ENCODE results near the gene SGK1.
"Not testable (repeated sequence)": the region's sequence is repeated elsewhere in the genome, so short reads cannot be mapped to it uniquely, and the experiment has no call there.

SGK1 gene

GRCh38 chr6:134235937-134236751 lies 81.8 kb downstream of the SGK1 start:
- Histone ChIP-seq H3K9me3 (ENCODE audit: control insufficient read depth, insufficient read depth, low read depth, low read length) (no peaks in the 10 kb centered on the region), H3K36me3 (ENCODE audit: control insufficient read depth in 2 of 2, insufficient read depth in 1 of 2, low read length in 2 of 2) (no peaks in the 10 kb centered on the region), H3K4me3 (ENCODE audit: low read depth, low read length) (no peak overlapping the region), H3K27ac (ENCODE audit: extremely low read depth, low read depth, low read length) (no peak overlapping the region), H3K4me1 (ENCODE audit: control insufficient read depth, insufficient read depth, low read length) (no peaks in the 10 kb centered on the region)
- ChIA-PET POLR2A (no interaction called here), CTCF (interaction anchor here (0.6 kb wide), 2 partner anchors 678 to 704 kb away, joined by 3 to 4 read pairs; no protein-coding TSS in a partner anchor)
- TF ChIP-seq ZNF404 (tag by site-specific recombination; IDR thresholded peaks at IDR 0.05) (no peak), ZNF585B (tag by site-specific recombination; IDR thresholded peaks at IDR 0.05) (no peak), ZBTB49 (tag by site-specific recombination; IDR thresholded peaks at IDR 0.05; ENCODE audit: low read depth) (no peak), ZNF433 (tag by site-specific recombination; IDR thresholded peaks at IDR 0.05; ENCODE audit: low read depth) (no peak), ZNF26 (tag by site-specific recombination; IDR thresholded peaks at IDR 0.05) (no peak), ZNF658 (tag by site-specific recombination; IDR thresholded peaks at IDR 0.05) (no peak), ZNF211 (tag by site-specific recombination; IDR thresholded peaks at IDR 0.05; ENCODE audit: low read depth) (no peak), SALL2 (tag by site-specific recombination; IDR thresholded peaks at IDR 0.05; ENCODE audit: borderline replicate concordance) (no peak), ZNF341 (tag by site-specific recombination; IDR thresholded peaks at IDR 0.05; ENCODE audit: low read depth) (no peak), KLF16 (tag by site-specific recombination; IDR thresholded peaks at IDR 0.05) (no peak), ZNF350 (tag by site-specific recombination; IDR thresholded peaks at IDR 0.05) (no peak), ZNF843 (tag by site-specific recombination; IDR thresholded peaks at IDR 0.05) (no peak)

GRCh38 chr6:134235334-134235733 lies 82.6 kb downstream of the SGK1 start:
- H3K9me3 ChIP-seq (ENCODE audit: control insufficient read depth, insufficient read depth, low read depth, low read length); H3K4me3 ChIP-seq (ENCODE audit: low read depth, low read length); H3K27ac ChIP-seq (ENCODE audit: extremely low read depth, low read depth, low read length); POLR2A ChIA-PET; H3K4me1 ChIP-seq (ENCODE audit: control insufficient read depth, insufficient read depth, low read length); H3K36me3 ChIP-seq (ENCODE audit: control insufficient read depth in 2 of 2, insufficient read depth in 1 of 2, low read length in 2 of 2): not testable (repeated sequence)
- CTCF ChIA-PET, result interaction anchor here (0.6 kb wide), 1 partner anchor 705 kb away, joined by 4 read pairs; no protein-coding TSS in a partner anchor
- TF ChIP-seq ZNF654 (tag by site-specific recombination; IDR thresholded peaks at IDR 0.05; ENCODE audit: low read depth), result peak; percentile 57
- TF ChIP-seq ZBTB8A (tag by site-specific recombination; IDR thresholded peaks at IDR 0.05), result peak; percentile 85
- peak; percentile 82 for TF ChIP-seq ZXDB (tag by site-specific recombination; IDR thresholded peaks at IDR 0.05)
- TF ChIP-seq SP3 (tag by site-specific recombination; IDR thresholded peaks at IDR 0.05), result peak; percentile 24; the same call in 1 of the 2 replicates
- TF ChIP-seq ZNF518A (tag by site-specific recombination; conservative IDR thresholded peaks at IDR 0.05; ENCODE audit: low read depth), result peak; percentile 94
- peak; percentile 67; the same call in 1 of the 2 replicates for TF ChIP-seq ZNF501 (tag by site-specific recombination; IDR thresholded peaks at IDR 0.05)
- peak; percentile 70; the same call in 1 of the 2 replicates for TF ChIP-seq ZFP37 (tag by site-specific recombination; IDR thresholded peaks at IDR 0.05)
- TF ChIP-seq ZNF629 (tag by site-specific recombination; IDR thresholded peaks at IDR 0.05), result peak; percentile 76
- peak; percentile 43; the same call in 1 of the 2 replicates for TF ChIP-seq ZNF580 (tag by site-specific recombination; IDR thresholded peaks at IDR 0.05)
- TF ChIP-seq AEBP2 (tag by site-specific recombination; IDR thresholded peaks at IDR 0.05; ENCODE audit: borderline replicate concordance), result peak; percentile 85; the same call in 1 of the 2 replicates
- peak; percentile 78 for TF ChIP-seq ZNF664 (tag by site-specific recombination; IDR thresholded peaks at IDR 0.05)
- peak; percentile 99 for TF ChIP-seq ZNF394 (tag by site-specific recombination; IDR thresholded peaks at IDR 0.05; ENCODE audit: borderline replicate concordance)

Measured in HEK293 (cell line).